ENCODE measurements around the gene OSCAR. TPM values are rescaled to one million over a fixed set of nuclear protein-coding genes. Genes with fewer than 3 reads are reported as not detected.

Gene OSCAR
- total and polyA plus RNA-seq, 9 donors: 1.1 to 3.8 (median 1.7) TPM

GRCh38 chr19:54121259-54121658 is 20.7 kb upstream of the OSCAR start:
- H3K9me3 ChIP-seq: no peaks in the 10 kb centered on the region
- intact Hi-C loops (cut with DNase I): no loop called here
- H3K27me3 ChIP-seq: no peaks in the 10 kb centered on the region
- no peaks in the 10 kb centered on the region for H3K36me3 ChIP-seq
- no peak for TF ChIP-seq CTCF (IDR thresholded peaks at IDR 0.05)
- no peak for TF ChIP-seq POLR2A (IDR thresholded peaks at IDR 0.05)
- TF ChIP-seq EP300 (IDR thresholded peaks at IDR 0.05): no peak
- peaks cover 4% of the 10 kb centered on the region for H3K4me1 ChIP-seq (ENCODE audit: insufficient read depth)
- no peak overlapping the region for H3K27ac ChIP-seq
- DNase-seq: no peak
- 93 to 94% (median 94%) methylated on average over 10 of the region's 10 CpGs for WGBS, 3 donors
- H3K4me3 ChIP-seq: no peak overlapping the region

GRCh38 chr19:54115109-54116063 is 14.8 kb upstream of the OSCAR start, which contains the start of the genes PRPF31 and TFPT:
Gene PRPF31, plus strand, starts transcription at chr19:54115754. Its CDS starts 2,525 bp downstream, at chr19:54118279.
Gene TFPT, minus strand, starts transcription at chr19:54115657. Its CDS starts 388 bp downstream, at chr19:54115269.
- Histone ChIP-seq H3K27ac (peak within 1 kb of the TSS; percentile 69 to 81), H3K4me3 (peak within 1 kb of the TSS; percentile 72), H3K27me3 (no peaks in the 10 kb centered on the region), H3K9me3 (no peaks in the 10 kb centered on the region), H3K36me3 (no peaks in the 10 kb centered on the region), H3K4me1 (ENCODE audit: insufficient read depth) (peaks cover 10% of the 10 kb centered on the region)
- WGBS, 3 donors: 0% methylated on average over 60 of the region's 60 CpGs
- intact Hi-C loops (cut with DNase I): loop anchor here in 1 of 4 donors (10.0 kb wide), 1 partner anchor 241 kb away; no protein-coding TSS in a partner anchor
- DNase-seq: peak; percentile 95 to 98 (median 96)
- TF ChIP-seq CTCF (IDR thresholded peaks at IDR 0.05) (peak in 2 of 3 donors; percentile 25 to 31), EP300 (IDR thresholded peaks at IDR 0.05) (no peak), POLR2A (IDR thresholded peaks at IDR 0.05) (peak; percentile 78)

- intact Hi-C loops (cut with DNase I): loop anchor here in 1 of 4 donors (10.0 kb wide), 1 partner anchor 240 kb away; no protein-coding TSS in a partner anchor
- Histone ChIP-seq H3K4me3 (peak overlapping the region; percentile 72), H3K27ac (no peak overlapping the region), H3K36me3 (no peaks in the 10 kb centered on the region), H3K27me3 (no peaks in the 10 kb centered on the region), H3K9me3 (no peaks in the 10 kb centered on the region), H3K4me1 (ENCODE audit: insufficient read depth) (peaks cover 10% of the 10 kb centered on the region)
- TF ChIP-seq POLR2A (IDR thresholded peaks at IDR 0.05): no peak
- no peak for TF ChIP-seq EP300 (IDR thresholded peaks at IDR 0.05)
- no peak for TF ChIP-seq CTCF (IDR thresholded peaks at IDR 0.05)
- DNase-seq: peak in 2 of 5 donors; percentile 47 to 56
- WGBS, 3 donors: 14 to 30% (median 25%) methylated on average over 28 of the region's 28 CpGs
Measured at GRCh38 chr19:54114340-54115108, 13.9 kb upstream of the OSCAR start.

GRCh38 chr19:54109651-54110050 is 9.0 kb upstream of the OSCAR start:
- Histone ChIP-seq H3K27me3 (no peaks in the 10 kb centered on the region), H3K4me3 (no peak overlapping the region), H3K9me3 (no peaks in the 10 kb centered on the region), H3K27ac (no peak overlapping the region), H3K36me3 (no peaks in the 10 kb centered on the region), H3K4me1 (ENCODE audit: insufficient read depth) (peaks cover 3% of the 10 kb centered on the region)
- 59 to 78% (median 65%) methylated on average over 6 of the region's 6 CpGs for WGBS, 3 donors
- intact Hi-C loops (cut with DNase I): loop anchor here in 1 of 4 donors (10.0 kb wide), 1 partner anchor 235 kb away; no protein-coding TSS in a partner anchor
- no peak for DNase-seq
- TF ChIP-seq EP300 (IDR thresholded peaks at IDR 0.05) (no peak), POLR2A (IDR thresholded peaks at IDR 0.05) (no peak), CTCF (IDR thresholded peaks at IDR 0.05) (no peak)
